Inferior parietal cortex (tissue), 1 donor: ENCODE results near the gene GPR143.
"Not testable (repeated sequence)": the region's sequence is repeated elsewhere in the genome, so short reads cannot be mapped to it uniquely, and the experiment has no call there.

ENCODE experiments used
- DNase-seq: peaks from one replicate; pipeline ENCODE4 v3.0.0-alpha.2; 2016; ENCODE audit errors: extremely low spot score

The GPR143 gene

DNA sequence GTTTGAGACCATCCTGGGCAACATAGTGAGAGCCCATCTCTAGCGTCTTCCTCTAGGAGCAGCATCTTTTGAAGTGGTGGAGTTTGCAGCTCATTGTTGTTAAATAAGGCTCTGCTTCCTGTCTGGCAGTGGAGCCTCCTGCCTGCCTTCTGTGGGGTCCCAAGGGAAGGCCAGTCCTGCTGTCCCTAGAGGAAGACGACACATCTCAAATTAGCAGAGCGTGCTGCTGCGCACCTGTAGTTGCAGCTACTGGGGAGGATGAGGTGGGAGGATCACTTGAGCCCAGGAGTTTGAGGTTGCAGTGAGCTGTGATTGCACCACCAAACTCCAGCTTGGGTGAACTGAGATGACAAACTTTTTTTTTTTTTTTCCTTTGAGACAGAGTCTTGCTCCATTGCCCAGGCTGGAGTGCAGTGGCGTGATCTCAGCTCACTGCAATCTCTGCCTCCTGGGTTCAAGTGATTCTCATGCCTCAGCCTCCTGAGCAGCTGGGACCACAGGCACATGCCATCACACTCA is 2.7 kb upstream of the GPR143 start:
- not testable (repeated sequence) for DNase-seq

DNA sequence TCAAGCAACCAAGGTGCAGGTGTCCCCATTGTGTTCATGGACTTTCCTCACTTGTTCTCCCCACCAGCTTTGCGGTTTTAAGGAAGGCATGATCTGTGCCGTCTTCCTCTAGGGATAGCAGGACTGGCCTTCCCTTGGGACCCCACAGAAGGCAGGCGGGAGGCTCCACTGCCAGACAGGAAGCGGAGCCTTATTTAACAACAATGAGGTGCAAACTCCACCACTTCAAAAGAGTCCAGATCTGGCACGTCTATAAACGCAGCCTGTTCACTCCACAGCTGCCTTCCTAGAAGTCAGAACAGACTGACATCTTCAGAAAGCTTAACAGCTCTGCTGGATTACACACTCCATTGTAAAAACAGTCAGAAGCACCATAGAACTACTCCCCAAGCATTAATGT is 1.7 kb upstream of the GPR143 start:
- no peak for DNase-seq

DNA sequence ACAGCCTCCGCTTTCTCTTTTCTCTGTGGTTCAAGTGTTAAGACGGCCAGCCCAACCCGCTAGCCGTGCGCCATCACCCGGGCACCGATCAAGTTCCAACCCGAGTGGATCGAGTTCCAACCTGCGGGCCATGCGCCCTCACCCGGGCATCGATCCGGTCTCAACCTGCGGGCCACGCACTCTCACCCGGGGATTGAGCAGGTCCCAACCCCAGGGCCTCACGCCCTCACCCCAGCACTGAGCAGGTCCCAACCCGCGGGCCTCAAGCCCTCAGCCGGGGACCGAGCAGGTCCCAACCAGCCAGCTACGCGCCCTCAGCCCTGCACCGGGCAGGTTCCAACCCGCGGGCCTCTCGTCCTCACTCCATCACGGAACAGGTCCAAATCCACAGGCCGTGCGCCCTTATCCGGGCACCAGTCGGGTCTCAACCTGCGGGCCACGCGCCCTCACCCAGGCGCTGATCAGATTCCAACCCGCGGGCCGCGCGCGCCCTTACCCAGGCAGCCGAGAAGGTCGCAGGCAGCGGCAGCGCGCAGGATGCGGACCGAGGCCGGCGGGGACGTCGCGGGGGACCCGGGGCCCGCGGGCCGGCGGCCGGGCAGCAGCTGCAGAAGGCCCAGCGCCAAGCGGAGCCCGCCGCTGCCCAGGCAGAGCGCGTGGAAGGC is 443 bp downstream of the GPR143 start:
- no peak for DNase-seq

DNA sequence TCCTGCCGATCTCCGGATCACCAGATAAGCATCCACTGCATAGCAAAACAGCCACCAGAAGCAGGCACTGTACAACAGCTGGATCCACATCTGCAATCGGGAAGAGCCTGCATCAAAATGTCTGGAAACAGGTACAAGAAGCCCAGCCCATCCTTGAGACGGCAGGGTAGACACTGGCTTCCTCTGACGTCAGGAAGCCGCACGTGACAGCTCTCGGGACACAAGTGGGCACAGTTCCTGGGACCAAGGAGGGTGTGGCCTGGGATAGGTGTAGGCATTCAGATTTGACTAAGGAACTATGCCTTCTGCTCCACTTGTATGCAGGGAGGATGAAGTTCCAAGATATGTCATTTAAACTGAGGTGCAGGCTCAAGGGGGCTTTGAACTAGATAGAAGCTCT is 6.3 kb downstream of the GPR143 start:
- no peak for DNase-seq

GRCh38 chrX:9758021-9758638 is 7.5 kb downstream of the GPR143 start:
- DNase-seq, result no peak

DNA sequence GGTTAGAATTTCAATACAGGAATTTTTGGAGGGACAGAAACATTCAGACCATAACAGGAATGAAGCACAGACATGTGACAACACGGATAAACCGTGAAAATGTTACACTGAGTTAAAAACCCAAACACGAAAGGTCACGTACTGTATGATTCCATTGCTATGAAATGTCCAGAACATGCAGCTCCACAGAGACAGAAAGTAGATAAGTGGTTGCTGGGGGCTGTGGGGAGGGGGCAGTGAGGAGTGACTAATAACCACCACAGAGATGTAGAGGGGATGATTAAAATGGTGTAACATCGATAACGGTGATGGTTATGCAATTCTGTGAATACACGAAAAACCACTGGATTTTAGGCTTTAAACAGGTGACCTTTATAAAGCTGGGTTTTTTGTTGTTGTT is 8.3 kb downstream of the GPR143 start:
- no peak for DNase-seq

- no peak for DNase-seq
These were observed 16.4 kb downstream of the GPR143 start for GRCh38 chrX:9749146-9749692.

- no peak for DNase-seq
These were observed 18.0 kb downstream of the GPR143 start for GRCh38 chrX:9747644-9748043.

DNA sequence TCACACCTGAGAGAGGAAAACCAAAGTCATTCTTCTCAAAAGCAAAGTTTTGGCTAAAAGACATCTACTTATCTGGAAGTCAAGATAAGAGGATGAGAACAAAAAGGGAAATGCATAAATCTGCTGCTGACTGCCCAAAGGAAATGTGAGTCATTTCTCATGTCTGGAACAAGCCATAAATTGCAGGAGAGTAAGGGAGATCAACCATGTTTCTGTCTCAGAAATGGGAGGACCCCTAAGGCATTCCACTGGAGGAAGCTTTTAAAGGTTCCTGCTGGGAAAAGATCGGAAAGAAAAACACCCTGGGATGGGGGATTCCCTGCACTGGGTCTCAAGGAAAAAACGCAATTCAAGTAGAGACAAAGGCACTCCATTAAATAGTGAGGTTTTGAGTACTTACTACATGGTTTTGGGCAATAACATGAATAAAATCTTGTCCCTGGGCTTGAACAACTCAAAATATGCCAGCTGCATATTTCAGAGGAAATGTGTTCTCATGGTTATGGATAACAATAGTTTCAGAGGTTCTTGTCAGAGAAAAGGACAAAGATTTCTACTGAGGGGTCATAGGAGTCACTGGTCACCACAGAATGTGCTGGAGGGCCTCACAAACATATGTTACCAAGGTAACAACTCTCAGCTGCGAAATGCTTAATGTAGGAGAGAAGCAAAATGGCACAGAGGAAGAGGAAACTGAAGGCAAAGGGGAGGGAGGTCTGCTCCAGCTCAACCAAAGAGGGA is 19.3 kb downstream of the GPR143 start:
- DNase-seq, result no peak

DNA sequence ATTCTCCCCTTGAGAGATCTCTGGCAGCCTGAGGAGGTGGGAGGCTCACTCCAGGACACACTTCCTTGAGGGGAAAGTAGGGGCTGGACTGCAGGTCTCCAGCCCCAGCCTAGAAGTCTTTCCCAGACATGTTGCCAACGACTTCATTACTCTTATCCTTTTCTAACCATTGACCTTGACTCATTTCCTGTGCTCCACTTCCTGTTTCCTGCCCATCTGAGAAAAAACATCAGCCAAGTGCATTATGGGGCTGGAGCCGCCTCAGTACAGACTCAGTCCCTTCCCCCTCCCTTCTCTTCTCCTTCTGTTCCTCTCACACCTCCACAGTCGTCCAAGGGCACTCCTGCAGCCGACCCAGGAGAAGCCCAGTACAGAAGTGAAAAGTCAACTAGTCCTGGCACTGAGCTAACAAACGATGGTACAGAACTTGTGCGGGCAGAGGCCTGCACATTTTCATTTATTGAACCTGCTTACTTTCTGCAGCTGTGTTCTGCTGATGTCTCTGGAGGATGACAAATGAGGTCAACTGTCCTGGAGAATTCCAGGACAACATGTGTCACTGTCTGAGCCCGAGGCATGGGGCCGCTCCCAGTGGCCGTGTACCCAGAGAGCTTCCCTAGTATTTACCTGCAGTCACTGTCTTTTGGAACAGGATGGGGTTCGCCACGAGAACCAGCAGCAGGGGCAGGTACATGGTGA is 20.1 kb downstream of the GPR143 start:
- DNase-seq, result no peak

- no peak for DNase-seq
These were observed 26.5 kb downstream of the GPR143 start for GRCh38 chrX:9739130-9739529.

DNA sequence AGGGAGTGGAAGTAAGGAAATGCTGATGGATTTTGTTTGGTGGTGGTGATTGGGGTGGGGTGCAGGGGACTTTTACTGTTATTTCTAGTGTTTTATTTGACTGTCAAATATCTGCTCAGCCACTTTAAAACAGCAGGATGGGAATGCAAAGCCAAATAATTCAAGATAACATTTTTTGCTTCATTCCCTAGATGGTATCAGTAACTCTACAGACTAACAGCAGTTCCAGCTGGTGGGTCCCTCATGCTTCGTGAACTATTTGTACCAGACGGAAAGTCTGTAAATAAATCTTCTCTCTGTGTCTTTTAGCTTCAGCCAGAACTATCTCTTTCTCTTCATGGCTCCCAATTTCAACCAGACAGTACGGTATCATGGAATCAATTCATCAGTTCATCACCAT is 27.5 kb downstream of the GPR143 start:
- DNase-seq, result no peak

GRCh38 chrX:9737363-9737762 is 28.3 kb downstream of the GPR143 start:
- no peak for DNase-seq

DNA sequence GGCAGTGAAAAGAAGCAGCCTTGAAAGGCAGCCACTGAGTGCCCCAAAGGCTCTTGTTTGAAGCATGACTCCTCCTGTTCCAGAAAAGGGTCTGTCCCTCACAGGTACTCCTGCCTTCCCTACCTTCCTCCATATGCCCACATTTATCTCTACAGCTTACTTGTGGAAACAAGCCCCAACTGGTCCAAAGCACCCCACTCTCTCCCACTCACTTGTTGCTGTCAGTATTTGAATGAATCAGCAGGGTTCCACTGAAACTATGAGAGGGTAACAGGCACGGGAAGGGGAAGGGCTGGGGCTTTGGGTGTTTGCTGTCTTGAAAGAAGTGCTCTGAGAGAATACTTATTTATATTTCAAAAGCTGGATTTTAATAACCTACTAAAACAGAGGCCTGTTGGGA is 34.9 kb downstream of the GPR143 start:
- DNase-seq, result no peak

GRCh38 chrX:9730078-9730477 is 35.6 kb downstream of the GPR143 start:
- DNase-seq, result no peak

GRCh38 chrX:9729171-9729885 is 36.3 kb downstream of the GPR143 start:
- DNase-seq, result no peak

GRCh38 chrX:9728261-9728660 is 37.4 kb downstream of the GPR143 start:
- DNase-seq, result no peak

GRCh38 chrX:9724711-9725110 is 40.9 kb downstream of the GPR143 start:
- no peak for DNase-seq

GRCh38 chrX:9717376-9717775 is 48.3 kb downstream of the GPR143 start:
- no peak for DNase-seq

- DNase-seq, result no peak
These were observed 55.3 kb downstream of the GPR143 start for GRCh38 chrX:9710332-9710731.

- DNase-seq, result peak; percentile 73
These were observed 56.6 kb downstream of the GPR143 start for GRCh38 chrX:9708923-9709553.
